Esophagus (tissue), 2 donors: Measurements from ENCODE around the gene SLC16A9. TPM values are rescaled to one million over a fixed set of nuclear protein-coding genes. Genes with fewer than 3 reads are reported as not detected.

Experiments used
- H3K27ac ChIP-seq, 2 donors: one replicate each; pipeline ENCODE4 v1.5.1; 2013; ENCODE audit warnings: low read depth in 2 of 2, mild to moderate bottlenecking in 2 of 2, inconsistent platforms in 1 of 2, low read length in 1 of 2, moderate library complexity in 1 of 2
- H3K27me3 ChIP-seq, 2 donors: one replicate each; pipeline ENCODE4 v1.6.1; 2013; ENCODE audit warnings: low read length in 2 of 2, control low read depth in 1 of 2, mild to moderate bottlenecking in 1 of 2; ENCODE audit not compliant: insufficient read depth in 2 of 2, control insufficient read depth in 1 of 2
- H3K36me3 ChIP-seq, 2 donors: one replicate each; pipeline ENCODE4 v1.6.1; 2013; ENCODE audit warnings: low read length in 1 of 2; ENCODE audit not compliant: control insufficient read depth in 2 of 2, insufficient read depth in 2 of 2
- H3K4me1 ChIP-seq, 2 donors: one replicate each; pipeline ENCODE4 v1.6.1; 2013; ENCODE audit warnings: low read length in 1 of 2; ENCODE audit not compliant: control insufficient read depth in 2 of 2, insufficient read depth in 2 of 2
- H3K4me3 ChIP-seq, 2 donors: one replicate each; pipeline ENCODE4 v1.5.1; 2013; ENCODE audit warnings: low read length in 2 of 2, mild to moderate bottlenecking in 2 of 2, low read depth in 1 of 2, moderate library complexity in 1 of 2
- H3K9me3 ChIP-seq, 2 donors: one replicate each; pipeline ENCODE4 v1.6.1; 2013; ENCODE audit warnings: mild to moderate bottlenecking in 2 of 2, low read depth in 1 of 2, low read length in 1 of 2, moderate library complexity in 1 of 2; ENCODE audit not compliant: control insufficient read depth in 2 of 2, insufficient read depth in 1 of 2
- WGBS, 2 donors: extraction: QIAGEN DNeasy Blood & Tissue Kit; methylation state at CpG; one replicate each; pipeline ENCODE4 v1.1.7; 2013; 5-methylcytosine and 5-hydroxymethylcytosine counted together
- polyA plus RNA-seq, 2 donors: library from polyadenylated mRNA; stranded (reverse); fragments of 200-250 nt; gene quantifications; one replicate each; pipeline ENCODE4 v1.2.3, GENCODE V29; 2013
- donor health status: healthy with polysubstance abuse.
- donor health status: Bipolar disorder and iron deficiency.

The SLC16A9 gene
- polyA plus RNA-seq, 2 donors = 4.9 to 6.8 TPM

DNA sequence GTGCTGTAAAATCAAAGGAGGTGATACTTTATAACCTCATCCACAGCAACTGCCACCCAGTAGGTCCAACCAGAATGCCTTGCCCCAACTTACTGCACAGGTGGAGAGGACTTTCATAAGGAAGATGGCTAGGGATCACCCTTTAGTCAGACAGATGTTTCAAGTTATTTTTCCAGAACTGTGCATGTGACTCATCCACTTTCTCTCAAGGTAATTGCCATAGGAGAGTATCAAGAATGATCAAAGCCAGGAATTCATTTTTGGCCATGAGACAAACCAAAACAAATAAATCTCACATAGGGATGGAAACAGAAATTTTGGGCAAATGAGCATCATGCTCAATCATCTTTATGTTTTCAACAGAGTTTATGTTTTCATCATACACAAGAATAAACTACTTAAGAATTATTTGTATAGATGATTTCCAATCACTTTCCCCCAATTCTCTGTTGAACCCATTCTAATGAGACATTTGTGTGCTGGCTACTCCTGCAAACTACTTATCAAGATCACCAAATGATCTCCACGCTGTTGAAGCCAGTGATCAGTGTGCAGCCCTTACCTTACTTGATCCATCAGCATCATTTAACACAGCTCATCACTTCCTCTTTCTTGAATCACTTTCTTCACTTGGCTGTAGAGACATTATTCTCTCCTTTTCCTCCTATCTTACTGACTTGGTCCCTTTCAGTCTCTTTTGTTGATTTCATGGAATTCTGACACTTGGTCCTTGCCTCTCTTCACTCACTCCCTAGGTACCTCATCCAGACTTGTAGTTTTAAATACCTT, 74.0 kb downstream of the SLC16A9 start:
- Histone ChIP-seq H3K4me3 (no peak overlapping the region), H3K27me3 (no peaks in the 10 kb centered on the region), H3K27ac (no peak overlapping the region), H3K9me3 (no peaks in the 10 kb centered on the region), H3K4me1 (no peaks in the 10 kb centered on the region), H3K36me3 (no peaks in the 10 kb centered on the region)
- 78 to 88% methylated on average over 1 of the region's 1 CpG for WGBS, 2 donors

DNA sequence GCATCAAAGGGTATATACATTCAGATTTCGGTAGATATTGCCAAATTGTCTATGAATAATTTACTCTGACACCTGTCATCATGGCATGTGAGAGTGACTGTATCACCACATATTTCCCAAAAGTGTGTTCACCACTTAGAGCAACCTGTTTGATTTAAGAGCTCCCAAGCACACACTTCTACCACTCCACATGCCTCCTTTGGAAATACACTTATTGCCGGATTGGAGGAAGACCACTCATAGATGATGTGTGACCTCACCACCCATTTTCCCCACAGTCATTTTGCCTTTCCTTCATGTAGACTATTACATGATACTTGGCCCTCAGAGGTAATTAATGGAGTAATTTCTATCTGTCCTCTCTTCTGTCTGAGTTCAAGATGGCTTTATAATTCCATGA, 75.5 kb downstream of the SLC16A9 start:
- H3K27me3 ChIP-seq = no peaks in the 10 kb centered on the region
- no peak overlapping the region for H3K4me3 ChIP-seq
- no peak overlapping the region for H3K27ac ChIP-seq
- 85 to 88% methylated on average over 2 of the region's 2 CpGs for WGBS, 2 donors
- H3K36me3 ChIP-seq = no peaks in the 10 kb centered on the region
- H3K9me3 ChIP-seq = no peaks in the 10 kb centered on the region
- no peaks in the 10 kb centered on the region for H3K4me1 ChIP-seq

DNA sequence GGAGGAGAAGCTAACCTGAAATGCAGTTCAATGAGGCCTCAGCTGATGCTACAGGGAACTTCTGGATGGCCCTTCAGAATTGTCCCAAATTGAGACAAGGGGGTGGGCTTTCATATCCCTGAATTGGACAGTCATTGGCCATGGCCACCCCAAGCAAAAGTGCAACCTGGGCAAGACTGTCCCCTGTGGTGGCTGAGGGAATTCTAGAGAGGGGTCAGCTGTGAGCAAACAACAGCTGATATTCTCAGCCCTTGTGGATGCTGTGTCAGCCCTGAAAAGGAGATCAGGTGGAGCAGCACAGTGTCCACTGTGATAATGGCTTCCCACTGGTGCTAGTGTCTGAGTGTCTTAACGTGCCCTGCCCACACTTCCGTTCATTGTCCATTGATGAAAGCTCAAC, 76.6 kb downstream of the SLC16A9 start:
- Histone ChIP-seq H3K27ac (no peak overlapping the region), H3K9me3 (no peaks in the 10 kb centered on the region), H3K4me3 (no peak overlapping the region), H3K27me3 (no peaks in the 10 kb centered on the region), H3K4me1 (no peaks in the 10 kb centered on the region), H3K36me3 (no peaks in the 10 kb centered on the region)
- 88 to 91% methylated on average over 2 of the region's 2 CpGs for WGBS, 2 donors

DNA sequence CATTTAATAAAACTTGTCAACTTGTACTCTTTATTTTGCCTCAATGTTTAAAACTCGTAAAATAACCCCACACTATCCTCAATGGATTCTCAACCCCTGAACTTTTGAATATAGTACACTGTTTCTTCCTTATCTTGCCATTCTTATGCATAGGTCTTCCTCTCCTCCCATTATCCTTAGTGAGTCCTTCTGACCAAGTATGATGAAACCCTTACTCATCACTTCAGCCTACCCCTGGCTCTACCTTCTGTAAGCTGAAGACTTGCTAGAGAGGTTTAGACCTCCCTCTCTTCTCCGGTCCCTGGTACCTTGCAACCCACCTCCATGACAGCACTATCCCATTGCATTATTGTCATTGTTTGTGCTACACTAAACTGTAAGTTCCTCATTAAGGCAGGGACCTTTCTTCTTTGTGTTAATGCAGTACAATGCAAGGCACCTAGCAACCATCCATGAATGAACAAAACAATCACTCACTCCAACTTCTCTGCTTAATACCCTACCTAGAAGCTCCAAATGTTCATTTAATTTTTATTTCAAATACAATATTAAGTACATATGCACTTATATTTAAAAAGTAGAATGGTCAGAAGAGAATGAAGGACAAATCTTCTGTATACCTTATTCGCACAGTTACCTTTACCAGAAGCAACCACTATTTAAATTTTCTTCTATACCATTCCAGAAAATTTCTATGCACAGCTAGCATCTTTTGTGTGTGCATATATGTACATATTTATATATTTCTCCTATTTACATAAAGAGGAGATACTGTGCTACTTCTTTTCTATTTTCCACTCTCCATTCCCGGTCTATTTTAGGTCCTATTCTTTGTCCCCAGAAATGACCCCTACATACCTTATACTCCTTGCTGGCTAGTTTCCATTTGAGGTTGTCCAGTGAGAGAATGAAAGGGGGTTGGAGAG, 77.5 kb downstream of the SLC16A9 start:
- Histone ChIP-seq H3K27me3 (no peaks in the 10 kb centered on the region), H3K9me3 (no peaks in the 10 kb centered on the region), H3K27ac (no peak overlapping the region), H3K4me3 (no peak overlapping the region), H3K36me3 (no peaks in the 10 kb centered on the region), H3K4me1 (no peaks in the 10 kb centered on the region)
- 95% methylated on average over 4 of the region's 4 CpGs for WGBS, 2 donors

DNA sequence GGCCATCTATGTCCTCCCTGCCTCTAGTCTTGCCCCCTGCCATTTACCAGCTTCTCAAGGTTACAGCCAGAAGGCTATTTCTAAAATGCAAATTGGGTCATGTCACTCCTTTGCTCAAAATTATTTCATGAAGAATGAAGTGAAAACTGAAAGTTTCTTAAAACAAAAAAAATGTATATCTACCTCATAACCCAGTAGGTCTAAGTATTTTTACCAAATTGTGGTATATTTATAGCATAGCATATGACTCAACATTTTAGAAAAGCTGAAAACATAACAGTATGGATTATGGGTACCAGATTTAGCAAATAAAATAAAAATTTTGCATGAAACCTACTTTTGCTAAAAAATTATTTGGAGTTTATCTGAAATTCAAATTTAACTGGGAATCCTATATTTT, 78.4 kb downstream of the SLC16A9 start:
- Histone ChIP-seq H3K27ac (no peak overlapping the region), H3K36me3 (no peaks in the 10 kb centered on the region), H3K4me3 (no peak overlapping the region)

DNA sequence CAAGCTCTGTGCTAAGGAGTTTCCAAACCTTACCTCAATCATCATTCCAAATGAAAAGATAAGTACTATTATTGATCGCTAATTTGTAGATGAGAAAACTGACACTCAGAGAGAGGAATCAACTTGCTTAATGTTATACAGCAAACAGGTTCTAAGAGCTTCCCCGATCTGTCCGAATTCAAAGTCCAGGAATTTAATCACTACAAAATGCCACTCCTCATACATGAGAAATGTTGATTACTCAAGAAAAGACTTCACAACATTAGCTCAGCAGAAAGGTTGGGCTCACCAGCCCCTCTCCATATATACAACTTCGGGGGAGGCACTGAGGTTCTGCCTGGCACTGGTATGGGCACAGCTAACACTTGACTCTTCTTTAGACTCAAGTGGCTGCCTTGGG, 80.7 kb downstream of the SLC16A9 start:
- Histone ChIP-seq H3K27me3 (no peaks in the 10 kb centered on the region), H3K36me3 (no peaks in the 10 kb centered on the region), H3K4me1 (no peaks in the 10 kb centered on the region), H3K27ac (no peak overlapping the region), H3K4me3 (no peak overlapping the region), H3K9me3 (no peaks in the 10 kb centered on the region)
- 76 to 93% methylated on average over 4 of the region's 4 CpGs for WGBS, 2 donors

More for the DNA sequence above, 78.4 kb downstream of the SLC16A9 start:
- no peaks in the 10 kb centered on the region for H3K9me3 ChIP-seq
- no peaks in the 10 kb centered on the region for H3K27me3 ChIP-seq
- no peaks in the 10 kb centered on the region for H3K4me1 ChIP-seq

DNA sequence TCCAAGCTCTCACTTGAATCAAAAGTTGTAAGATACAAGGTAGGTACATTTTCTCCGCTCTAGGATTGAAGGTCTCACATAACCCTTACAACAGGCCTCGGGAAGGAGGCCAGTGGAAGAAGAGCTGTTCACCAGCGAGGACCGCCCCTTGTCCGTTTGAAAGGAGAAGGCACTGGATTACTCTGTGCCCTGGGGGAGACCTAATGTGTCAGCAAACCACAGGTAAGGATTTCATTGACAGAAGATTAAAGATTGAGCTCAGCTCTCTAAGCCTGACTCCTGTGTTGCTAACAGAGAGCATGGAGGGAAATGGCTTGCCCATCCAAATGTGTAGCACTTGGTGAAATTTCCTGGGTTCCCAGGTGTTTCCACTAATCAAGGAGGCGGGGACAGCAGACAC, 81.2 kb downstream of the SLC16A9 start:
- no peaks in the 10 kb centered on the region for H3K27me3 ChIP-seq
- no peaks in the 10 kb centered on the region for H3K4me1 ChIP-seq
- H3K36me3 ChIP-seq = no peaks in the 10 kb centered on the region
- no peak overlapping the region for H3K4me3 ChIP-seq
- H3K9me3 ChIP-seq = no peaks in the 10 kb centered on the region
- WGBS, 2 donors = 53 to 71% methylated on average over 6 of the region's 6 CpGs
- H3K27ac ChIP-seq = no peak overlapping the region

DNA sequence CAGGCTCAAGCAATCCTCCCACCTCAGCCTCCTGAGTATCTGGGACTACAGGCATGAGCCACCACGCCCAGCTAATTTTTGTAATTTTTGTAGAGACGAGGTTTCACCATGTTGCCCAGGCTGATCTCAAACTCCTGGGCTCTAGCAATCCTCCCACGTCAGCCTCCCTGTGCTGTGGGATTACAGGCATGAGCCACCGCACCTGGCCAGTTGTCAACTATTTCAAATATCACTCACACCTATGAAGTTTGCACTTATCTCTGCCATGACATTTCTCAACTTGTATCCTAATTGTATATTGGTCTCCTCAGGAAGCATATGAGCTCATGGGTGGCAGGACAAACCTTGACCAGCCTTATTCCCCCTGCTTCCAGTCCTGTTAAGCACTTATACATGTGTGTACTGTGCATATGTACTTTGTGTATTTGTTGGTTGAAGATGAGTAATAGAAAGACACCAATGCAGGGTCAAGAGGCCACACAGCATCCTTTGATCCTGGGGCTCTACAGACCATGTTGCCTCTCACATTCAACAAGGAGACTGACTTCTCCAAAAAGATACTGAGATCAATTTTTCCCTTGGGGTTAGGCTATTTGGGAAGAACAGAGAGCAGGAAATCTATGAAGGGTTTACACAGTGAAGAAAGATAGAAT, 82.2 kb downstream of the SLC16A9 start:
- no peaks in the 10 kb centered on the region for H3K9me3 ChIP-seq
- no peaks in the 10 kb centered on the region for H3K36me3 ChIP-seq
- H3K27me3 ChIP-seq = no peaks in the 10 kb centered on the region
- H3K4me3 ChIP-seq = no peak overlapping the region
- WGBS, 2 donors = 66 to 76% methylated on average over 4 of the region's 4 CpGs
- H3K27ac ChIP-seq = no peak overlapping the region
- no peaks in the 10 kb centered on the region for H3K4me1 ChIP-seq

DNA sequence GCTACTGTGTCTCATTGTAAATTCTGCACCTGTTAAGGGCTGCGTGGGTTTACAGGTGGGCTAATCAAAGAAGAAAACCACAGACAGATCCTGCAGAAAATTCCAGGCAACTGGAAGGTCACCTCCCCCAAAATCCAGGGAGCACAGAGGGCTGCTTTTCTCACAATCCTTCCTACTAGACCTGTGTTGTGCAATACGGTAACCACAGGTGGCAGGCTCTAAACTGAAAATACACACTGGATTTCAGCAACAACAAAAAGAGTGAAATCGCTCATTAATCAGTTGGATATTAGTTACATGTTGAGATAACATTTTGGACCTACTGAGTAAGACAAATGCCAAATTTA, 83.2 kb downstream of the SLC16A9 start:
- H3K36me3 ChIP-seq = no peaks in the 10 kb centered on the region
- no peaks in the 10 kb centered on the region for H3K4me1 ChIP-seq
- no peak overlapping the region for H3K27ac ChIP-seq
- no peaks in the 10 kb centered on the region for H3K27me3 ChIP-seq
- 58 to 71% methylated on average over 3 of the region's 3 CpGs for WGBS, 2 donors
- no peaks in the 10 kb centered on the region for H3K9me3 ChIP-seq
- H3K4me3 ChIP-seq = no peak overlapping the region
